H1 (cell line): ENCODE data around the gene OCIAD1. TPM values are rescaled to one million over a fixed set of nuclear protein-coding genes. Genes with fewer than 3 reads are reported as not detected.

Experiments used
- CTCF ChIA-PET: fragments of 300-600 bp; sonication (Branson Sonifier 250); formaldehyde crosslinking; loops from one replicate; lab custom pipeline; 2021; ENCODE audit not compliant: partially characterized antibody; lab: Charles Lee
- POLR2A ChIA-PET: fragments of 300-600 bp; sonication (Branson Sonifier 250); formaldehyde crosslinking; loops from one replicate; lab custom pipeline; 2021; ENCODE audit warnings: inconsistent platforms; ENCODE audit not compliant: partially characterized antibody; lab: Charles Lee
- DNase-seq, 2 experiments: peaks; one replicate each; pipeline versions ENCODE4 v3.0.0 to v3.0.0-alpha.2; 2010 to 2022; ENCODE audit warnings: low spot score in 2 of 2, low read depth in 1 of 2, mixed read lengths in 1 of 2
- FAIRE-seq: peaks from 2 replicates; lab custom pipeline; 2011; peaks lifted over from hg19 to GRCh38; lab: Jason Lieb, UNC
- H2AFZ ChIP-seq: 2 replicates; pipeline ENCODE4 v1.8.1; 2012; ENCODE audit warnings: low read length, inconsistent platforms
- H2AK5ac ChIP-seq: 2 replicates; pipeline ENCODE4 v1.6.1; 2013; ENCODE audit warnings: low read depth, low read length
- H2BK120ac ChIP-seq: replicated peaks from 2 replicates; pipeline ENCODE3; 2013; ENCODE audit warnings: low read depth, low read length, inconsistent platforms
- H2BK12ac ChIP-seq: 2 replicates; pipeline ENCODE4 v1.6.1; 2013; ENCODE audit warnings: low read depth, low read length
- H2BK15ac ChIP-seq: 2 replicates; pipeline ENCODE4 v1.6.1; 2013; ENCODE audit warnings: low read length
- H2BK20ac ChIP-seq: 2 replicates; pipeline ENCODE4 v1.6.1; 2013; ENCODE audit warnings: low read length
- H2BK5ac ChIP-seq: 2 replicates; pipeline ENCODE4 v1.6.1; 2013; ENCODE audit warnings: low read depth, low read length
- H3K14ac ChIP-seq: 2 replicates; pipeline ENCODE4 v1.6.1; 2013; ENCODE audit warnings: inconsistent platforms; ENCODE audit not compliant: insufficient read length
- H3K18ac ChIP-seq: 2 replicates; pipeline ENCODE4 v1.6.1; 2013; ENCODE audit warnings: low read length; ENCODE audit errors: extremely low read depth
- H3K23ac ChIP-seq: 2 replicates; pipeline ENCODE4 v1.6.1; 2013; ENCODE audit warnings: inconsistent platforms; ENCODE audit not compliant: insufficient read length
- H3K23me2 ChIP-seq: 2 replicates; pipeline ENCODE4 v1.6.1; 2013; ENCODE audit warnings: low read depth, low read length
- H3K27ac ChIP-seq: 2 replicates; pipeline ENCODE4 v1.6.1; 2011; ENCODE audit warnings: low read depth, low read length, inconsistent platforms
- H3K27me3 ChIP-seq, 4 experiments: replicated peaks in 1 of 4; 1 replicate in 1 of 4; 2 replicates in 3 of 4; pipeline versions ENCODE4 v1.6.1 to v1.8.1; 2011 to 2013; ENCODE audit warnings: low read length in 3 of 4, mild to moderate bottlenecking in 3 of 4, inconsistent platforms in 2 of 4, mixed read lengths in 2 of 4, moderate library complexity in 1 of 4; ENCODE audit not compliant: control insufficient read depth in 3 of 4, insufficient read depth in 3 of 4; ENCODE audit errors: extremely low read depth in 1 of 4
- H3K36me3 ChIP-seq, 4 experiments: 2 replicates each; pipeline versions ENCODE4 v1.6.1 to v1.8.1; 2011 to 2013; ENCODE audit warnings: mild to moderate bottlenecking in 4 of 4, low read length in 3 of 4, moderate library complexity in 2 of 4, control low read depth in 1 of 4, inconsistent platforms in 1 of 4; ENCODE audit not compliant: insufficient read depth in 4 of 4, control insufficient read depth in 2 of 4
- H3K4ac ChIP-seq: replicated peaks from 2 replicates; pipeline ENCODE3; 2013; ENCODE audit warnings: low read length, low read depth, mixed read lengths, inconsistent platforms; ENCODE audit not compliant: insufficient read length
- H3K4me1 ChIP-seq, 4 experiments: replicated peaks in 1 of 4; 1 replicate in 1 of 4; 2 replicates in 3 of 4; pipeline versions ENCODE4 v1.6.1 to v1.8.1; 2011 to 2013; ENCODE audit warnings: low read length in 3 of 4, inconsistent platforms in 2 of 4, mixed read lengths in 1 of 4; ENCODE audit not compliant: insufficient read depth in 4 of 4, control insufficient read depth in 3 of 4
- H3K4me2 ChIP-seq, 2 experiments: 2 replicates each; pipeline versions ENCODE4 v1.6.1 to v1.8.1; 2011 to 2013; ENCODE audit warnings: low read depth in 2 of 2, low read length in 2 of 2, control low read depth in 1 of 2, inconsistent platforms in 1 of 2, mild to moderate bottlenecking in 1 of 2; ENCODE audit not compliant: insufficient read depth in 1 of 2
- H3K4me3 ChIP-seq, 4 experiments: fragments of 200-600, 300-600 bp in 1 of 4; sonication (generic), shearing (Covaris generic), sonication (Bioruptor Twin) in 1 of 4; 2 replicates each; pipeline versions ENCODE4 v1.5.1 to v1.8.1; 2011 to 2016; ENCODE audit warnings: low read length in 4 of 4, low read depth in 3 of 4, control low read depth in 2 of 4, inconsistent platforms in 2 of 4, mild to moderate bottlenecking in 2 of 4, mixed read lengths in 1 of 4, moderate library complexity in 1 of 4; ENCODE audit not compliant: insufficient read depth in 2 of 4; ENCODE audit errors: extremely low read depth in 1 of 4
- H3K56ac ChIP-seq: replicated peaks from 2 replicates; pipeline ENCODE3; 2013; ENCODE audit warnings: low read depth, mild to moderate bottlenecking, mixed read lengths, low read length, inconsistent platforms; ENCODE audit not compliant: insufficient read length
- H3K79me1 ChIP-seq: 2 replicates; pipeline ENCODE4 v1.6.1; 2013; ENCODE audit warnings: low read depth, low read length, control low read depth
- H3K79me2 ChIP-seq, 2 experiments: 2 replicates each; pipeline versions ENCODE4 v1.6.1 to v1.8.1; 2012 to 2013; ENCODE audit warnings: low read length in 2 of 2, mild to moderate bottlenecking in 2 of 2, inconsistent platforms in 1 of 2; ENCODE audit not compliant: insufficient read depth in 2 of 2, control insufficient read depth in 1 of 2
- H3K9ac ChIP-seq, 4 experiments: replicated peaks in 1 of 4; 1 replicate in 1 of 4; 2 replicates in 3 of 4; pipeline versions ENCODE4 v1.6.1 to v1.8.1; 2011 to 2013; ENCODE audit warnings: low read depth in 3 of 4, low read length in 3 of 4, control low read depth in 2 of 4, mild to moderate bottlenecking in 2 of 4, moderate library complexity in 2 of 4, inconsistent platforms in 1 of 4; ENCODE audit errors: extremely low read depth in 1 of 4
- H3K9me3 ChIP-seq, 2 experiments: 2 replicates each; pipeline versions ENCODE4 v1.6.1 to v1.8.1; 2012 to 2013; ENCODE audit warnings: mild to moderate bottlenecking in 2 of 2, moderate library complexity in 2 of 2, control low read depth in 1 of 2, inconsistent platforms in 1 of 2, low read depth in 1 of 2, low read length in 1 of 2, mixed read lengths in 1 of 2; ENCODE audit not compliant: insufficient read depth in 2 of 2
- H4K20me1 ChIP-seq, 2 experiments: replicated peaks in 1 of 2; 2 replicates each; pipeline versions ENCODE3 to v1.8.1; 2011 to 2013; ENCODE audit warnings: inconsistent platforms in 2 of 2, low read length in 2 of 2, mild to moderate bottlenecking in 1 of 2; ENCODE audit not compliant: insufficient read depth in 2 of 2, control insufficient read depth in 1 of 2
- H4K5ac ChIP-seq: 2 replicates; pipeline ENCODE4 v1.6.1; 2013; ENCODE audit warnings: low read length, low read depth, mixed read lengths, inconsistent platforms; ENCODE audit not compliant: insufficient read length
- H4K8ac ChIP-seq: 2 replicates; pipeline ENCODE4 v1.8.0; 2013; ENCODE audit warnings: mild to moderate bottlenecking, moderate library complexity, low read length, inconsistent platforms; ENCODE audit not compliant: insufficient read depth; ENCODE audit errors: extremely low read depth
- H4K91ac ChIP-seq: replicated peaks from 2 replicates; pipeline ENCODE3; 2013; ENCODE audit warnings: low read length, mixed read lengths, inconsistent platforms; ENCODE audit not compliant: insufficient read length
- BACH1 ChIP-seq: IDR thresholded peaks from 2 replicates; pipeline ENCODE4 v1.6.1; 2012; ENCODE audit warnings: low read length, improper control_type of control experiment
- SAP30 ChIP-seq: fragments of 300-600 bp; sonication (generic); IDR thresholded peaks from 2 replicates; pipeline ENCODE4 v1.7.1; 2012; ENCODE audit warnings: low read length, moderate library complexity, mild to moderate bottlenecking, inconsistent platforms; ENCODE audit not compliant: insufficient read depth, insufficient replicate concordance
- USF2 ChIP-seq: IDR thresholded peaks from 2 replicates; pipeline ENCODE4 v1.6.1; 2011; ENCODE audit warnings: low read length, improper control_type of control experiment
- ZNF274 ChIP-seq: IDR thresholded peaks from 2 replicates; pipeline ENCODE4 v1.7.0; 2012; ENCODE audit warnings: low read length, borderline replicate concordance; ENCODE audit errors: extremely low read depth
- WGBS, 2 experiments: shearing (Covaris generic) in 1 of 2; methylation state at CpG; one replicate each; pipeline versions ENCODE4 v1.1.6 to v1.1.7; 2013 to 2015; ENCODE audit warnings: low lambda C conversion rate in 2 of 2, mixed read lengths in 2 of 2, inconsistent platforms in 1 of 2, low coverage in 1 of 2, missing lambda C conversion rate in 1 of 2; ENCODE audit not compliant: insufficient replicate concordance in 2 of 2, insufficient coverage in 1 of 2, insufficient read length in 1 of 2; ENCODE audit errors: extremely low coverage in 1 of 2, missing lambda C conversion rate in 1 of 2; 5-methylcytosine and 5-hydroxymethylcytosine counted together
- polyA plus RNA-seq, 7 experiments: library from polyadenylated mRNA; depleted of rRNA in 3 of 7; stranded (reverse) in 5 of 7; unstranded in 2 of 7; fragments of >200 nt in 5 of 7; fragments of 200-250 nt in 2 of 7; gene quantifications; 1 replicate in 5 of 7; 2 replicates in 1 of 7; 4 replicates in 1 of 7; pipeline versions ENCODE4 v1.2.1 to v1.2.3, GENCODE V29; 2011 to 2013; ENCODE audit warnings: missing spikeins in 2 of 7, mixed read lengths in 2 of 7
- total RNA-seq: library from RNA; stranded (reverse); fragmentation: NEBNext Ultra II Directional; extraction: Animal tissue kit (Norgen Biotek cat#: 25700); gene quantifications from 2 replicates; pipeline ENCODE4 v1.2.1, GENCODE V29; 2021

OCIAD1 gene
- total and polyA plus RNA-seq, 2 of the 8 experiments (the other 6 are each of a cell fraction or from before 2014, with no cell fraction given), result 79.9 to 163 TPM

- H3K27ac ChIP-seq, result no peak overlapping the region
- H2AFZ ChIP-seq, result no peak overlapping the region
Observed at GRCh38 chr4:48899950-48900349, 69.1 kb downstream of the OCIAD1 start.

More at GRCh38 chr4:48899950-48900349, 69.1 kb downstream of the OCIAD1 start:
- Histone ChIP-seq H3K36me3 (peaks cover 6 to 26% (median 17%) of the 10 kb centered on the region in 4 experiments; a peak in 7 of 8 replicates), H3K4me2 (no peak overlapping the region), H2BK15ac (no peak overlapping the region), H4K8ac (no peak overlapping the region), H2AK5ac (no peak overlapping the region), H3K23me2 (no peaks in the 10 kb centered on the region), H3K9ac (no peak overlapping the region), H2BK20ac (no peak overlapping the region), H3K4me3 (no peak overlapping the region), H4K91ac (no peak overlapping the region), H3K79me1 (no peaks in the 10 kb centered on the region; the same call in 1 of the 2 replicates), H3K4me1 (no peaks in the 10 kb centered on the region), H2BK12ac (no peak overlapping the region), H4K20me1 (peaks cover 0 to 4% of the 10 kb centered on the region in 2 experiments), H3K27me3 (no peaks in the 10 kb centered on the region), H3K18ac (no peak overlapping the region), H3K14ac (no peak overlapping the region), H3K23ac (no peak overlapping the region), H2BK5ac (no peak overlapping the region), H4K5ac (no peak overlapping the region), H3K56ac (no peak overlapping the region), H2BK120ac (no peak overlapping the region), H3K79me2 (no peaks in the 10 kb centered on the region), H3K4ac (no peak overlapping the region), H3K9me3 (no peaks in the 10 kb centered on the region)
- ChIA-PET POLR2A (interaction anchor here (2.4 kb wide), 1 partner anchor 15 kb away, joined by 10 read pairs; no protein-coding TSS in a partner anchor), CTCF (interaction anchor here (0.6 kb wide), 1 partner anchor 47 kb away, joined by 5 read pairs; no protein-coding TSS in a partner anchor)
- TF ChIP-seq USF2, result no peak
- TF ChIP-seq BACH1, result no peak
- no peak for TF ChIP-seq ZNF274
- no peak for TF ChIP-seq SAP30
- FAIRE-seq (no peak), DNase-seq (no peak)
- WGBS, 2 experiments, result 81% methylated on average over 4 of the region's 4 CpGs; no CpG with 5 or more reads in 1 of the 2 experiments
